Tibial nerve (tissue), 4 donors: ENCODE measurements around the gene EGFLAM.

Source experiments
- EP300 ChIP-seq, 2 donors: sonication (generic); formaldehyde crosslinking; IDR thresholded peaks; one replicate each; pipeline ENCODE4 v1.6.1; 2017; ENCODE audit warnings: antibody characterized with exemption in 2 of 2, mild to moderate bottlenecking in 1 of 2
- POLR2A ChIP-seq, 2 donors: fragments of 450-650 bp; IDR thresholded peaks; one replicate each; pipeline ENCODE4 v1.6.1; 2017; ENCODE audit warnings: antibody characterized with exemption in 2 of 2, mild to moderate bottlenecking in 2 of 2, moderate library complexity in 2 of 2
- TF ChIP-seq, protein P1 (sequence below), 5 experiments: fragments of 200-600 bp in 3 of 5; fragments of 450-650 bp in 2 of 5; sonication (generic) in 3 of 5; IDR thresholded peaks; one replicate each; pipeline ENCODE4 v1.5.1; 2016 to 2019; ENCODE audit warnings: antibody characterized with exemption in 5 of 5, mild to moderate bottlenecking in 3 of 5, moderate library complexity in 2 of 5

- TF ChIP-seq, protein P1, sequence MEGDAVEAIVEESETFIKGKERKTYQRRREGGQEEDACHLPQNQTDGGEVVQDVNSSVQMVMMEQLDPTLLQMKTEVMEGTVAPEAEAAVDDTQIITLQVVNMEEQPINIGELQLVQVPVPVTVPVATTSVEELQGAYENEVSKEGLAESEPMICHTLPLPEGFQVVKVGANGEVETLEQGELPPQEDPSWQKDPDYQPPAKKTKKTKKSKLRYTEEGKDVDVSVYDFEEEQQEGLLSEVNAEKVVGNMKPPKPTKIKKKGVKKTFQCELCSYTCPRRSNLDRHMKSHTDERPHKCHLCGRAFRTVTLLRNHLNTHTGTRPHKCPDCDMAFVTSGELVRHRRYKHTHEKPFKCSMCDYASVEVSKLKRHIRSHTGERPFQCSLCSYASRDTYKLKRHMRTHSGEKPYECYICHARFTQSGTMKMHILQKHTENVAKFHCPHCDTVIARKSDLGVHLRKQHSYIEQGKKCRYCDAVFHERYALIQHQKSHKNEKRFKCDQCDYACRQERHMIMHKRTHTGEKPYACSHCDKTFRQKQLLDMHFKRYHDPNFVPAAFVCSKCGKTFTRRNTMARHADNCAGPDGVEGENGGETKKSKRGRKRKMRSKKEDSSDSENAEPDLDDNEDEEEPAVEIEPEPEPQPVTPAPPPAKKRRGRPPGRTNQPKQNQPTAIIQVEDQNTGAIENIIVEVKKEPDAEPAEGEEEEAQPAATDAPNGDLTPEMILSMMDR (IDR thresholded peaks at IDR 0.05): no peak
- TF ChIP-seq EP300 (IDR thresholded peaks at IDR 0.05) (no peak), POLR2A (IDR thresholded peaks at IDR 0.05) (no peak)
These were observed 247.9 kb downstream of the EGFLAM start for GRCh38 chr5:38506302-38506701.
